GM23248 (cell line): ENCODE results near the gene SLC7A1.

Source experiments
- EZH2 ChIP-seq: fragments of 200-600 bp; sonication (generic); IDR thresholded peaks from 2 replicates; pipeline ENCODE4 v1.6.1; 2018; ENCODE audit warnings: antibody characterized with exemption, mild to moderate bottlenecking; ENCODE audit not compliant: insufficient read depth, poor library complexity, severe bottlenecking
- EZH2phosphoT487 ChIP-seq: fragments of 200-600 bp; sonication (generic); IDR thresholded peaks from 2 replicates; pipeline ENCODE4 v1.6.1; 2018; ENCODE audit warnings: antibody characterized with exemption, moderate library complexity, mild to moderate bottlenecking, low read depth; ENCODE audit not compliant: insufficient read depth

DNA sequence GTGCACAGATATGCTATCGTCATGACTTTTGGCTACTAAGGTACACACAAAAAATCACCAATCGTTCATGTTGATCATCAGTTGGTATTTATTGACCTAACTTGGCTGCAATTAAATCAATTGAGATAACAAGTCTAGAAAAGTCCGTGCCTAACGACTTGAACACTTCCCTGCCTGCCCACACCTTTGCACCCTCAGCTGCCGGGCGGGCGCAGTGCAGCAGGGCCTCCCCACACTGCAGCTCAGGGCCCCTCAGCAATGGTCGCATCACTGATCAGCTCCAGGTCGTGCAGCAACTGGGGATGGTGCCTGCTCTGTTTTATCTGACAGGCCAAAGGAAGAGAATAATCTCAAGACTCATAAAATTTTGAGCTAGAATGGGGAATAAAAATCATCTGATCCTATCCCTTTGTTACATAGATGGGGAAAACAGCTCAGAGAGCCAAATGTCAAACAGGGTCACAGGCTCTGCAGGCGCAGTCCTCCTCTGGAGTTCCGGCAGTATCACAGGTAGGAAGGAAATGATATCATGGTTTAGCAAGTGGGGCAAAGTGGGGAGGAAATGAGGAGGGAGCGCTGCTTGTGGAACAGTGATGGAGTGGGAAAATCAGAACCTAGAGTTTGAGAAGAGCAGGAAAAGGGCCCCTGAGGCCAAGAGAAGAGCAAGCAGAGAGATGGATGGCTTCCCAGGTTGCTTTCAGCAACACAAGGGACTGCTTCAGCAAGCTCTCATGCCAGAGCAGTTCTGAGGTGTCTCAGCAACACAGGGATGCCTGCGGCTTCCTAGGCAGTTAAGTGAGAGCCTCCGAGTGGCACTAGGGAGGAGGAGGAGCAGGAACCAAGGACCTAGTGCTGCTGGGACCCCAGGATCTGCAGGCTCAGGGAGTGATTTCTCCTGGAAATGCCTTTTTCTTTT is 57.5 kb downstream of the SLC7A1 start:
- TF ChIP-seq EZH2 (no peak), EZH2phosphoT487 (no peak)
